Sigmoid colon (tissue), 4 donors: ENCODE measurements around the gene UNC80.

ENCODE experiments used
- POLR2A ChIP-seq, 2 donors: fragments of 450-650 bp; IDR thresholded peaks; one replicate each; pipeline ENCODE4 v1.6.1; 2016; ENCODE audit warnings: antibody characterized with exemption in 2 of 2, mild to moderate bottlenecking in 2 of 2, moderate library complexity in 2 of 2
- POLR2AphosphoS5 ChIP-seq, 4 donors: sonication (generic); formaldehyde crosslinking; IDR thresholded peaks; one replicate each; pipeline ENCODE4 v1.6.1; 2017; ENCODE audit warnings: antibody characterized with exemption in 4 of 4
- TF ChIP-seq, protein P1 (sequence below), 4 experiments: fragments of 450-650 bp in 3 of 4; fragments of 200-600 bp in 1 of 4; IDR thresholded peaks; one replicate each; pipeline ENCODE4 v1.5.1; 2016 to 2019; ENCODE audit warnings: antibody characterized with exemption in 4 of 4, mild to moderate bottlenecking in 3 of 4, moderate library complexity in 2 of 4

DNA sequence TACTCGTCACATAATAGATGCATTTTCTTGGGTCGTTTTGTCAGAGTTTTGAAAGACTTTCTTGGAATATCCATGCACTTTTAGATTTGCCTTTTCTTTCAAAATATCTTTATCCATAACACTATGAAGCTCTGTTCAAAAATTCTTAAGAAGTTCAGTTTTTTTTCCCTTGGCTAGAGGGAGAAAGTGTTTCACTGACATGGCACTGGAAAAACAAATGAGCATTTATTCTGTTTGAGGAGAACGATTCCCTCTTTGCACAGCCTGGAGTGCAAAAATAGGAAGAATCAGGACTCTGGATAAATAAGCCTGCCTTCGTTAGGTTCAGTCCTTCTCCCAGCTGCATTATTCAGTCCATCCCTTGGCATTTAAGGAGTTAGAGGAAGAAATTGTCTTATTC is 139.9 kb downstream of the UNC80 start:
- TF ChIP-seq, protein P1, sequence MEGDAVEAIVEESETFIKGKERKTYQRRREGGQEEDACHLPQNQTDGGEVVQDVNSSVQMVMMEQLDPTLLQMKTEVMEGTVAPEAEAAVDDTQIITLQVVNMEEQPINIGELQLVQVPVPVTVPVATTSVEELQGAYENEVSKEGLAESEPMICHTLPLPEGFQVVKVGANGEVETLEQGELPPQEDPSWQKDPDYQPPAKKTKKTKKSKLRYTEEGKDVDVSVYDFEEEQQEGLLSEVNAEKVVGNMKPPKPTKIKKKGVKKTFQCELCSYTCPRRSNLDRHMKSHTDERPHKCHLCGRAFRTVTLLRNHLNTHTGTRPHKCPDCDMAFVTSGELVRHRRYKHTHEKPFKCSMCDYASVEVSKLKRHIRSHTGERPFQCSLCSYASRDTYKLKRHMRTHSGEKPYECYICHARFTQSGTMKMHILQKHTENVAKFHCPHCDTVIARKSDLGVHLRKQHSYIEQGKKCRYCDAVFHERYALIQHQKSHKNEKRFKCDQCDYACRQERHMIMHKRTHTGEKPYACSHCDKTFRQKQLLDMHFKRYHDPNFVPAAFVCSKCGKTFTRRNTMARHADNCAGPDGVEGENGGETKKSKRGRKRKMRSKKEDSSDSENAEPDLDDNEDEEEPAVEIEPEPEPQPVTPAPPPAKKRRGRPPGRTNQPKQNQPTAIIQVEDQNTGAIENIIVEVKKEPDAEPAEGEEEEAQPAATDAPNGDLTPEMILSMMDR (IDR thresholded peaks at IDR 0.05): no peak
- TF ChIP-seq POLR2A (IDR thresholded peaks at IDR 0.05) (no peak), POLR2AphosphoS5 (IDR thresholded peaks at IDR 0.05) (no peak)
